ENCODE results near the gene CMBL.

DNA sequence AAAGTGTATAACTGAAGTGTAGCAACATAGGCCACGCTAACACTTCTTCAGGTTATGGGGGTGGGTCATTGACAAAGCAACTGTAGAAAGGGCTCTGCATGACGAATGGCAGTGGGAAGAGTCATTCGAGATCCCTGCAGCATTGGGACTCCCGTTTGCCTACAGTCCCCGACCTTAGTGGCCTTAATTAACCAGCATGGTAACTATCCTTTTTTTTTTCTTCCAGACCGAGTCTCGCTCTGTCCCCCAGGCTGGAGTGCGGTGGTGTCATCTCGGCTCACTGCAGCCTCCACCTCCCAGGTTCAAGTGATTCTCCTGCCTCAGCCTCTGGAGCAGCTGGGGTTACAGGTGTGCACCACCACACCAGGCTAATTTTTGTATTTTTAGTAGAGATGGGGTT lies 14.2 kb upstream of the CMBL start:
- TF ChIP-seq POLR2AphosphoS5 (IDR thresholded peaks at IDR 0.05; ENCODE audit: low read depth, low read length) = no peak
- TF ChIP-seq, protein P1, sequence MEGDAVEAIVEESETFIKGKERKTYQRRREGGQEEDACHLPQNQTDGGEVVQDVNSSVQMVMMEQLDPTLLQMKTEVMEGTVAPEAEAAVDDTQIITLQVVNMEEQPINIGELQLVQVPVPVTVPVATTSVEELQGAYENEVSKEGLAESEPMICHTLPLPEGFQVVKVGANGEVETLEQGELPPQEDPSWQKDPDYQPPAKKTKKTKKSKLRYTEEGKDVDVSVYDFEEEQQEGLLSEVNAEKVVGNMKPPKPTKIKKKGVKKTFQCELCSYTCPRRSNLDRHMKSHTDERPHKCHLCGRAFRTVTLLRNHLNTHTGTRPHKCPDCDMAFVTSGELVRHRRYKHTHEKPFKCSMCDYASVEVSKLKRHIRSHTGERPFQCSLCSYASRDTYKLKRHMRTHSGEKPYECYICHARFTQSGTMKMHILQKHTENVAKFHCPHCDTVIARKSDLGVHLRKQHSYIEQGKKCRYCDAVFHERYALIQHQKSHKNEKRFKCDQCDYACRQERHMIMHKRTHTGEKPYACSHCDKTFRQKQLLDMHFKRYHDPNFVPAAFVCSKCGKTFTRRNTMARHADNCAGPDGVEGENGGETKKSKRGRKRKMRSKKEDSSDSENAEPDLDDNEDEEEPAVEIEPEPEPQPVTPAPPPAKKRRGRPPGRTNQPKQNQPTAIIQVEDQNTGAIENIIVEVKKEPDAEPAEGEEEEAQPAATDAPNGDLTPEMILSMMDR (IDR thresholded peaks at IDR 0.05) = no peak
- TF ChIP-seq SIN3A (IDR thresholded peaks at IDR 0.05; ENCODE audit: borderline replicate concordance, insufficient read depth, low read depth, low read length) = no peak
- TF ChIP-seq, protein P2, sequence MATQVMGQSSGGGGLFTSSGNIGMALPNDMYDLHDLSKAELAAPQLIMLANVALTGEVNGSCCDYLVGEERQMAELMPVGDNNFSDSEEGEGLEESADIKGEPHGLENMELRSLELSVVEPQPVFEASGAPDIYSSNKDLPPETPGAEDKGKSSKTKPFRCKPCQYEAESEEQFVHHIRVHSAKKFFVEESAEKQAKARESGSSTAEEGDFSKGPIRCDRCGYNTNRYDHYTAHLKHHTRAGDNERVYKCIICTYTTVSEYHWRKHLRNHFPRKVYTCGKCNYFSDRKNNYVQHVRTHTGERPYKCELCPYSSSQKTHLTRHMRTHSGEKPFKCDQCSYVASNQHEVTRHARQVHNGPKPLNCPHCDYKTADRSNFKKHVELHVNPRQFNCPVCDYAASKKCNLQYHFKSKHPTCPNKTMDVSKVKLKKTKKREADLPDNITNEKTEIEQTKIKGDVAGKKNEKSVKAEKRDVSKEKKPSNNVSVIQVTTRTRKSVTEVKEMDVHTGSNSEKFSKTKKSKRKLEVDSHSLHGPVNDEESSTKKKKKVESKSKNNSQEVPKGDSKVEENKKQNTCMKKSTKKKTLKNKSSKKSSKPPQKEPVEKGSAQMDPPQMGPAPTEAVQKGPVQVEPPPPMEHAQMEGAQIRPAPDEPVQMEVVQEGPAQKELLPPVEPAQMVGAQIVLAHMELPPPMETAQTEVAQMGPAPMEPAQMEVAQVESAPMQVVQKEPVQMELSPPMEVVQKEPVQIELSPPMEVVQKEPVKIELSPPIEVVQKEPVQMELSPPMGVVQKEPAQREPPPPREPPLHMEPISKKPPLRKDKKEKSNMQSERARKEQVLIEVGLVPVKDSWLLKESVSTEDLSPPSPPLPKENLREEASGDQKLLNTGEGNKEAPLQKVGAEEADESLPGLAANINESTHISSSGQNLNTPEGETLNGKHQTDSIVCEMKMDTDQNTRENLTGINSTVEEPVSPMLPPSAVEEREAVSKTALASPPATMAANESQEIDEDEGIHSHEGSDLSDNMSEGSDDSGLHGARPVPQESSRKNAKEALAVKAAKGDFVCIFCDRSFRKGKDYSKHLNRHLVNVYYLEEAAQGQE (IDR thresholded peaks at IDR 0.05; ENCODE audit: insufficient read depth in 1 of 2, low read depth in 2 of 2, low read length in 1 of 2) = no peak
- no peak for TF ChIP-seq TCF7L2 (IDR thresholded peaks at IDR 0.05; ENCODE audit: low read depth, low read length)
